OCI-LY7 (cell line): ENCODE data around the gene LTBP4.

Experiments
- EZH2phosphoT487 ChIP-seq: fragments of 200-600 bp; sonication (generic); IDR thresholded peaks from 2 replicates; pipeline ENCODE4 v1.6.1; 2018; ENCODE audit warnings: low read depth, borderline replicate concordance, mild to moderate bottlenecking, mixed run types, antibody characterized with exemption, low read length, moderate library complexity, mixed read lengths
- TF ChIP-seq, protein P1 (sequence below): fragments of 200-600 bp; sonication (generic); conservative IDR thresholded peaks from 2 replicates; pipeline ENCODE4 v1.5.1; 2014; ENCODE audit warnings: mild to moderate bottlenecking, antibody characterized with exemption, low read length, moderate library complexity, mixed read lengths

DNA sequence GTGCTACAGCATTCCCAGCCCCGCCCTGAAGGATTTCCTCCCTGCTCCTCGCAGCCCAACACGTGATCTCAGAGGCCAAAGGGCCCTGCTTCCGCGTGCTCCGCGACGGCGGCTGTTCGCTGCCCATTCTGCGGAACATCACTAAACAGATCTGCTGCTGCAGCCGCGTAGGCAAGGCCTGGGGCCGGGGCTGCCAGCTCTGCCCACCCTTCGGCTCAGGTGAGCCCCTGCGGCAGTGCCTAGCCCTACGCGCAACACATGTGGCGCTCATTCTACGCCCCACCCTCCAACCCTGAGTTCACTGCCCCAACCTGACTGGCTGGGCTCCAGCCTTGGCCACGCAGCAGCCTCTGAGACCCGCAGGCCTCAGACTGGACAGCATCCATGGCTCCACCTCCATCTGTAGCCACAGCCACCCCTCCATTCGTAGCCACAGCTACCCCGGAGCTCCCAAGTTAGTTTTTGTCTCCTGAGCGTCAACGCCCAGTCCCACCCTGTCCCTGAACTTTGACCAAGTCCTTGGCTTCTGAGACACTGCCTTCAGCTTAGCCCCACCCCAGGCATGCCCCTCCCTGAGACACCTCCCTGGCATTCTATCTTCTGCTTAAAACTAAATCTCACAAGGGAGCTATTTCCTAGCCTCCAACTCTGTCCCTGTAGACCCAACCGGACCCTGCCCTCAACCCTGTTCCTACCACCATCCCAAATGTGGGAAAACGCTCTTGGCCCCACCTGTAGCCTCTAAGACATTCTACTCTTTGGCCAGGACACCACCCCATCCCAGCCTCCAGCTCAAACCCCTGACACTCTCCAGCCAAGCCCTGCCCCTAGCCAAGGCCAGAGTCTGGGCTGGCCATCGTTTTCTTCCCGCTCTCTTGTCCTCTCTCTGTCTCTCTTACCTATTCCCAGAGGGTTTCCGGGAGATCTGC, 6.4 kb downstream of the LTBP4 start:
- TF ChIP-seq, protein P1, sequence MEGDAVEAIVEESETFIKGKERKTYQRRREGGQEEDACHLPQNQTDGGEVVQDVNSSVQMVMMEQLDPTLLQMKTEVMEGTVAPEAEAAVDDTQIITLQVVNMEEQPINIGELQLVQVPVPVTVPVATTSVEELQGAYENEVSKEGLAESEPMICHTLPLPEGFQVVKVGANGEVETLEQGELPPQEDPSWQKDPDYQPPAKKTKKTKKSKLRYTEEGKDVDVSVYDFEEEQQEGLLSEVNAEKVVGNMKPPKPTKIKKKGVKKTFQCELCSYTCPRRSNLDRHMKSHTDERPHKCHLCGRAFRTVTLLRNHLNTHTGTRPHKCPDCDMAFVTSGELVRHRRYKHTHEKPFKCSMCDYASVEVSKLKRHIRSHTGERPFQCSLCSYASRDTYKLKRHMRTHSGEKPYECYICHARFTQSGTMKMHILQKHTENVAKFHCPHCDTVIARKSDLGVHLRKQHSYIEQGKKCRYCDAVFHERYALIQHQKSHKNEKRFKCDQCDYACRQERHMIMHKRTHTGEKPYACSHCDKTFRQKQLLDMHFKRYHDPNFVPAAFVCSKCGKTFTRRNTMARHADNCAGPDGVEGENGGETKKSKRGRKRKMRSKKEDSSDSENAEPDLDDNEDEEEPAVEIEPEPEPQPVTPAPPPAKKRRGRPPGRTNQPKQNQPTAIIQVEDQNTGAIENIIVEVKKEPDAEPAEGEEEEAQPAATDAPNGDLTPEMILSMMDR = no peak
- TF ChIP-seq EZH2phosphoT487 = no peak
